NB4 (cell line): Measurements from ENCODE around the gene CPNE4.
"Not testable (repeated sequence)": the region's sequence is repeated elsewhere in the genome, so short reads cannot be mapped to it uniquely, and the experiment has no call there.

Source experiments
- DNase-seq: peaks from one replicate; pipeline ENCODE4 v3.0.0; 2010; ENCODE audit warnings: low read depth
- H3K4me3 ChIP-seq: one replicate; pipeline ENCODE4 v1.5.1; 2011; ENCODE audit warnings: mild to moderate bottlenecking, low read depth, low read length, moderate library complexity
- MYC ChIP-seq: IDR thresholded peaks from 2 replicates; pipeline ENCODE4 v1.6.1; 2011; ENCODE audit warnings: low read depth, low read length
- POLR2A ChIP-seq: IDR thresholded peaks from 2 replicates; pipeline ENCODE4 v1.6.1; 2011; ENCODE audit warnings: mild to moderate bottlenecking; ENCODE audit not compliant: insufficient read length; ENCODE audit errors: extremely low read depth
- TF ChIP-seq, protein P1 (sequence below): IDR thresholded peaks from one replicate; pipeline ENCODE4 v1.5.1; 2012; ENCODE audit warnings: low read depth, low read length
- TF ChIP-seq, protein P2 (sequence below): IDR thresholded peaks from 2 replicates; pipeline ENCODE4 v1.6.1; 2011; ENCODE audit warnings: low read depth, low read length

The CPNE4 gene

GRCh38 chr3:131892331-131892730 lies 142.5 kb downstream of the CPNE4 start:
- TF ChIP-seq, protein P1, sequence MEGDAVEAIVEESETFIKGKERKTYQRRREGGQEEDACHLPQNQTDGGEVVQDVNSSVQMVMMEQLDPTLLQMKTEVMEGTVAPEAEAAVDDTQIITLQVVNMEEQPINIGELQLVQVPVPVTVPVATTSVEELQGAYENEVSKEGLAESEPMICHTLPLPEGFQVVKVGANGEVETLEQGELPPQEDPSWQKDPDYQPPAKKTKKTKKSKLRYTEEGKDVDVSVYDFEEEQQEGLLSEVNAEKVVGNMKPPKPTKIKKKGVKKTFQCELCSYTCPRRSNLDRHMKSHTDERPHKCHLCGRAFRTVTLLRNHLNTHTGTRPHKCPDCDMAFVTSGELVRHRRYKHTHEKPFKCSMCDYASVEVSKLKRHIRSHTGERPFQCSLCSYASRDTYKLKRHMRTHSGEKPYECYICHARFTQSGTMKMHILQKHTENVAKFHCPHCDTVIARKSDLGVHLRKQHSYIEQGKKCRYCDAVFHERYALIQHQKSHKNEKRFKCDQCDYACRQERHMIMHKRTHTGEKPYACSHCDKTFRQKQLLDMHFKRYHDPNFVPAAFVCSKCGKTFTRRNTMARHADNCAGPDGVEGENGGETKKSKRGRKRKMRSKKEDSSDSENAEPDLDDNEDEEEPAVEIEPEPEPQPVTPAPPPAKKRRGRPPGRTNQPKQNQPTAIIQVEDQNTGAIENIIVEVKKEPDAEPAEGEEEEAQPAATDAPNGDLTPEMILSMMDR: no peak
- TF ChIP-seq POLR2A (no peak), MYC (no peak)
- TF ChIP-seq, protein P2, sequence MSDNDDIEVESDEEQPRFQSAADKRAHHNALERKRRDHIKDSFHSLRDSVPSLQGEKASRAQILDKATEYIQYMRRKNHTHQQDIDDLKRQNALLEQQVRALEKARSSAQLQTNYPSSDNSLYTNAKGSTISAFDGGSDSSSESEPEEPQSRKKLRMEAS: no peak
- DNase-seq: no peak
- no peak overlapping the region for H3K4me3 ChIP-seq

DNA sequence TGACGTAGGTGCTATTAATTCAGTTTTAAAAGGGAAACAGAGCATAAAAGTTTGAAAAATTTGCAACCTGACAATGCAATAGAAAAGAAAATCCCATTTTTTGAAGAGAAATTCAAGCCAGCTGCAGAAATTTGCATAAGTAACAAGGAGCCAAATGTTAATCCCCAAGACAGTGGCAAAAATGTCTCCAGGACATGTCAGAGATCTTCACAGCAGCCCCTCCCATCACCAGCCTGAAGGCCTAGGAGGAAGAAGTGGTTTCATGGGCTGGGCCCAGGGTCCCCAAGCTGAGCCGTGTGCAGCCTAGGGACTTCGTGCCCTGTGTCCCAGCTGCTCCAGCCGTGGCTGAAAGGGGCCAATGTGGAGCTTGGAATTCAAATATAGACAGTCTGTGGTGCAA lies 148.9 kb downstream of the CPNE4 start:
- not testable (repeated sequence) for DNase-seq, H3K4me3 ChIP-seq

DNA sequence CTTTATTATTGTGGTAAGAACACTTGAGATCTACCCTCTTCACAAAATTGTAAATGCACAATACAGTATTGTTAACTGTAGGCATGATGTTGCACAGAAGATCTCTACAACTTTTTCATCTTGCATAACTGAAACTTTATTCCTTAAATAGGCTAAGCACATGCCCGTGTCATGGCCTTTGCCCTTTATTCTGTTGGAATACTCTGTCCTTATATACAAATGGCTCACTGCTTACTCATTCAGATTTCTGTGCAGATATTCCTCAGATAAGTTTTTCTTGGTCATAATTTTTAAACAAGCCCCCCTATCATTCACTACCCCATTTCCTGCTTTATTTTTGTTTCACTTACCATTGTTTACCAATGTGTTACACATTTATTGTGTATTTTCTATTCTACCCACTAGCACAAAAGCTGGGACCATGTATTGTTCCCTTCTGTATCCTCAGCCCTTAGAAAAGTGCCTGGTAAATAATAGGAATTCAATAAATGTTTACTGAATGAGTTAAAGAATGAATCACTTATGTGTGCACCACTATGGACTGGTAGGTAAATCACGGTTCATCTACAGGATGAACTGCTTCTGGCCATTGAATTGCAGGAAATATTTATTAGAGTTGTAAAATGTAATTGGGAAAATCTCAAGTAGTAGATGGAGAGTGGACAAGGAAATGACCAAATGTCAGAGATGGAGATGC lies 151.0 kb downstream of the CPNE4 start:
- no peak for DNase-seq
- no peak overlapping the region for H3K4me3 ChIP-seq
- no peak for TF ChIP-seq POLR2A
- TF ChIP-seq MYC: no peak
- TF ChIP-seq, protein P1: no peak
- TF ChIP-seq, protein P2: no peak

DNA sequence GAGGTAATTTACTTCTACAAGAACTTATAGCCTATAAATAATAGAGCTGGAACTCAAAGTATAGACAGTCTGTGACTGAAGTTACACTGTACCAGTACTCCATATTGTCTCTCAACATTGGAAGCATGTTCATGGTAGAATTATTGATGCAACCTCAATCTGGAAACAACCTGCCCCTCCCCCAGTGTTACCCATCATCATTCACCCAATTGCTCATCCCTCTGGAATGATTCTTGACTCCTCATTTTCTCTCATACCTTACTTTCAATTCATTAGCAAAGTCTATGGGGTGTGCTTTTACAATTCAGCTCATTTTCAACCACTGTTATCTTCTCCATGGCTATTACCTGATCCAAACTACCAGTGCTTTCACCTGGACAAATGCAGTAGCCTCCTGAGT lies 151.7 kb downstream of the CPNE4 start:
- H3K4me3 ChIP-seq: no peak overlapping the region
- TF ChIP-seq, protein P2: no peak
- TF ChIP-seq, protein P1: no peak
- TF ChIP-seq MYC (no peak), POLR2A (no peak)
- no peak for DNase-seq

- H3K4me3 ChIP-seq: no peak overlapping the region
- no peak for DNase-seq
- no peak for TF ChIP-seq MYC
- TF ChIP-seq POLR2A: no peak
- TF ChIP-seq, protein P1: no peak
- TF ChIP-seq, protein P2: no peak
Observed at GRCh38 chr3:131881777-131882176, 153.0 kb downstream of the CPNE4 start.

DNA sequence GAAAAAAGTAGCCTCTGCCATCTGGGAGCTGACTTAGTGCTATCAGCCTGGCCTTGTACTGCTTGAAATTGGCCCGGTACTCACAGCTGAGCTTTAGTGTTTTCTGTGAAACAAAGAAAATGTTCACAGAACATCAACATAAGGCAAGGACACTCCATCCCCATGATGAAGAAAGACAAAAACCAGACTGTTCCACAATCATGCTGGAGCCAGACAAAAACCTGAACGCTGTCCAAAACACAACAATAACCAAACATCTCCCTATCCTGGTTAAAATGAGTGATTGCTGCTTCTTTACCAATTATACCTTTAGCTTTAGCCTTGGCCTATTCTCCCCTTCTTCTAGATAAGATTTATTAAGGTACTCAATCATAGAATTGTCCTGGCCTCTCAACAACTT lies 153.9 kb downstream of the CPNE4 start:
- TF ChIP-seq, protein P2: no peak
- TF ChIP-seq POLR2A (no peak), MYC (no peak)
- TF ChIP-seq, protein P1: no peak
- H3K4me3 ChIP-seq: no peak overlapping the region
- DNase-seq: no peak
